OCI-LY1 (cell line): ENCODE measurements around the gene EXO1.

Experiments
- CTCF ChIP-seq: fragments of 200-600 bp; sonication (generic), shearing (Covaris generic); IDR thresholded peaks from 2 replicates; pipeline ENCODE4 v1.5.1; 2017; ENCODE audit warnings: mild to moderate bottlenecking, antibody characterized with exemption, low read length, moderate library complexity, mixed read lengths
- EZH2 ChIP-seq: fragments of 200-600 bp; sonication (generic), shearing (Covaris generic); IDR thresholded peaks from 2 replicates; pipeline ENCODE4 v1.8.0; 2017; ENCODE audit warnings: borderline replicate concordance, mixed run types, mild to moderate bottlenecking, antibody characterized with exemption, low read length, moderate library complexity, mixed read lengths

- TF ChIP-seq CTCF (no peak), EZH2 (no peak)
Measured at GRCh38 chr1:241895013-241895412, 47.0 kb downstream of the EXO1 start.
